Endothelial cell of umbilical vein (primary cell): ENCODE data around the gene GPR37L1.

Source experiments
- EZH2 ChIP-seq: IDR thresholded peaks from 2 replicates; pipeline ENCODE4 v1.6.1; 2012; ENCODE audit warnings: borderline replicate concordance, low read depth, mild to moderate bottlenecking, moderate library complexity, low read length, inconsistent platforms; ENCODE audit not compliant: severe bottlenecking
- JUN ChIP-seq: IDR thresholded peaks from 2 replicates; pipeline ENCODE4 v1.6.1; 2011; ENCODE audit warnings: borderline replicate concordance, low read depth; ENCODE audit not compliant: insufficient read length, insufficient read depth
- POLR2A ChIP-seq: IDR thresholded peaks from 2 replicates; pipeline ENCODE4 v1.6.1; 2012; ENCODE audit warnings: low read depth, mild to moderate bottlenecking, control low read depth, low read length
- POLR2AphosphoS5 ChIP-seq: IDR thresholded peaks from 2 replicates; pipeline ENCODE4 v1.6.1; 2012; ENCODE audit warnings: low read depth, mild to moderate bottlenecking, control low read depth, low read length, moderate library complexity; ENCODE audit not compliant: insufficient read depth
- TF ChIP-seq, protein P1 (sequence below), 2 donors: IDR thresholded peaks; 1 replicate in 1 of 2; 2 replicates in 1 of 2; pipeline ENCODE4 v1.5.1; 2011; ENCODE audit warnings: low read length in 2 of 2, mild to moderate bottlenecking in 2 of 2, moderate library complexity in 2 of 2, control low read depth in 1 of 2, inconsistent platforms in 1 of 2, low read depth in 1 of 2; ENCODE audit not compliant: insufficient read depth in 1 of 2; ENCODE audit errors: extremely low read depth in 1 of 2
- TF ChIP-seq, protein P2 (sequence below): IDR thresholded peaks from 2 replicates; pipeline ENCODE4 v1.6.1; 2011; ENCODE audit not compliant: insufficient read depth, insufficient read length

DNA sequence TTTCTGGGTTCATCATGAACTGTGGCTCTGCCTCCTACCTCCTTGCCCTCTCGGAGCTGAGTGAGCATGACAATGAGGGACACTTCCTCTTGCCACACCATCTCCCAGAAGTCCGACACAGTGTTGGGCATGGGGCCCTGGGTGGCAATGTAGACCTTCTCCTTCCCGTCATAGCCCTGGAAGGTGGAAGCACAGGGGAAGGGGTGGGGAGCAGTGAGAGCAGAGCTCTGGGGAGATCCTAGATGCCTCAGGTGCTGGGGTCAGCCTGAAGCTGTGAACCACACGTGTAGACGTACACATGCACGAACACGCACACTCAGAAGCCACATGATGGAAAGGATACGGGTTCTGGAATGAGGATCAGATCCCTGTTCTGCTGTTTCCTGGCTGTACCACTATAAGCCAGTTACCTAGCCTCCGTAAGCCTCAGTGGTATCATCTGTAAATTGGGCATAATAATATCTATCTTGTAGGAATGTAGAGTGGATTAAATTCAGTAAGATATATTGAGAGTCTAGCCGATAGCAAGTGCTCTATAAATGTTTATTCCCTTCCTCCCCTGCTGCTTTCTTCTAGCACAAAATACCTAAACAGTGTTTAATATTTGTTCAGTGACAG lies 31.5 kb downstream of the GPR37L1 start:
- TF ChIP-seq, protein P1, sequence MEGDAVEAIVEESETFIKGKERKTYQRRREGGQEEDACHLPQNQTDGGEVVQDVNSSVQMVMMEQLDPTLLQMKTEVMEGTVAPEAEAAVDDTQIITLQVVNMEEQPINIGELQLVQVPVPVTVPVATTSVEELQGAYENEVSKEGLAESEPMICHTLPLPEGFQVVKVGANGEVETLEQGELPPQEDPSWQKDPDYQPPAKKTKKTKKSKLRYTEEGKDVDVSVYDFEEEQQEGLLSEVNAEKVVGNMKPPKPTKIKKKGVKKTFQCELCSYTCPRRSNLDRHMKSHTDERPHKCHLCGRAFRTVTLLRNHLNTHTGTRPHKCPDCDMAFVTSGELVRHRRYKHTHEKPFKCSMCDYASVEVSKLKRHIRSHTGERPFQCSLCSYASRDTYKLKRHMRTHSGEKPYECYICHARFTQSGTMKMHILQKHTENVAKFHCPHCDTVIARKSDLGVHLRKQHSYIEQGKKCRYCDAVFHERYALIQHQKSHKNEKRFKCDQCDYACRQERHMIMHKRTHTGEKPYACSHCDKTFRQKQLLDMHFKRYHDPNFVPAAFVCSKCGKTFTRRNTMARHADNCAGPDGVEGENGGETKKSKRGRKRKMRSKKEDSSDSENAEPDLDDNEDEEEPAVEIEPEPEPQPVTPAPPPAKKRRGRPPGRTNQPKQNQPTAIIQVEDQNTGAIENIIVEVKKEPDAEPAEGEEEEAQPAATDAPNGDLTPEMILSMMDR (IDR thresholded peaks at IDR 0.05; ENCODE audit: extremely low read depth in 1 of 2, insufficient read depth in 1 of 2, low read depth in 1 of 2, low read length in 2 of 2), result no peak
- no peak for TF ChIP-seq EZH2
- TF ChIP-seq, protein P2, sequence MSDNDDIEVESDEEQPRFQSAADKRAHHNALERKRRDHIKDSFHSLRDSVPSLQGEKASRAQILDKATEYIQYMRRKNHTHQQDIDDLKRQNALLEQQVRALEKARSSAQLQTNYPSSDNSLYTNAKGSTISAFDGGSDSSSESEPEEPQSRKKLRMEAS, result no peak
- no peak for TF ChIP-seq POLR2A
- TF ChIP-seq POLR2AphosphoS5, result no peak
- no peak for TF ChIP-seq JUN
